ENCODE measurements around the gene PARVG.
"Not testable (repeated sequence)": the region's sequence is repeated elsewhere in the genome, so short reads cannot be mapped to it uniquely, and the experiment has no call there.

Gene PARVG

DNA sequence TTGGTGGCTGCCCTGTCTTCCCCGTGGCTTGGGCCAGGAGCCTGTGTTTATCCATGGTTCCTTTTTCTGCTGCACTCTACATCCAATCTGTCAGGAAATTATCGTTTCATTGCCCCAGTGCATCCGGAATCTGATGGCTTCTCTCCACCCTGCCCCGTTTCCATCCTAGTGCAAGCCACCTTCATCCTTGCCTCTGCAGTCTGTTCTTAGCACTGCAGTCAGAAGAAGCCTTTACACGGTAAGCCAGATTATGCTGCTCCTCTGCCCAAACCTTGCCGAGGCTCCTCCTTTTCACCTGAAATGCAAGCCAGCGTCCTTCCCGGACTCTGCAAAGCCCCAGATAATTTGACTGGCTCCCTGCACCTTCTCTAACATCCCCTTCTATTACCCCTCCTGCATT, 45.1 kb downstream of the PARVG start:
- TF ChIP-seq, protein P1, sequence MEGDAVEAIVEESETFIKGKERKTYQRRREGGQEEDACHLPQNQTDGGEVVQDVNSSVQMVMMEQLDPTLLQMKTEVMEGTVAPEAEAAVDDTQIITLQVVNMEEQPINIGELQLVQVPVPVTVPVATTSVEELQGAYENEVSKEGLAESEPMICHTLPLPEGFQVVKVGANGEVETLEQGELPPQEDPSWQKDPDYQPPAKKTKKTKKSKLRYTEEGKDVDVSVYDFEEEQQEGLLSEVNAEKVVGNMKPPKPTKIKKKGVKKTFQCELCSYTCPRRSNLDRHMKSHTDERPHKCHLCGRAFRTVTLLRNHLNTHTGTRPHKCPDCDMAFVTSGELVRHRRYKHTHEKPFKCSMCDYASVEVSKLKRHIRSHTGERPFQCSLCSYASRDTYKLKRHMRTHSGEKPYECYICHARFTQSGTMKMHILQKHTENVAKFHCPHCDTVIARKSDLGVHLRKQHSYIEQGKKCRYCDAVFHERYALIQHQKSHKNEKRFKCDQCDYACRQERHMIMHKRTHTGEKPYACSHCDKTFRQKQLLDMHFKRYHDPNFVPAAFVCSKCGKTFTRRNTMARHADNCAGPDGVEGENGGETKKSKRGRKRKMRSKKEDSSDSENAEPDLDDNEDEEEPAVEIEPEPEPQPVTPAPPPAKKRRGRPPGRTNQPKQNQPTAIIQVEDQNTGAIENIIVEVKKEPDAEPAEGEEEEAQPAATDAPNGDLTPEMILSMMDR (IDR thresholded peaks at IDR 0.05; ENCODE audit: low read depth, low read length) = no peak

GRCh38 chr22:44229331-44229730, 48.6 kb downstream of the PARVG start:
- TF ChIP-seq, protein P1 (IDR thresholded peaks at IDR 0.05; ENCODE audit: low read depth, low read length) = no peak
- H3K4me3 ChIP-seq (ENCODE audit: low read depth, low read length) = no peak overlapping the region

More for the DNA sequence above, 45.1 kb downstream of the PARVG start:
- H3K4me3 ChIP-seq (ENCODE audit: low read depth, low read length) = no peak overlapping the region

DNA sequence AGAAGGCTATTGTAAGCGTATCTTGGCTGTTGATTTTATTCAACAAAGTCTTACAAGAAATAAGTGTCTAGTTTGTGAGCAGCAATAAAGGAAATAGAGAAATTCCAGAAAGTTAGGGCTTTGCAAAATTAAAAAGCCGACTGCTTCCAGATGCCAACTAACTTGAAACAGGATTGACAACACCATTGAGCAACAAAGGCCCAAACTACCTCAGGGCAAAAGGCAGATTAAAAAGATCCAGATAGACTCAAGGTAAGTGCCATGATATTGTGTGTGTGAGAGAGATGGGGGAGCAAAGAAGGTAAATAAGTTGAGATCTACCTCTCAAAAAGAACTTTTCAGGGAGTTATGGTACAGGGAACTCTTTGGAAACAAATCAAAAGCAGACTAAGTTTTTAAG, 49.1 kb downstream of the PARVG start:
- TF ChIP-seq, protein P1 (IDR thresholded peaks at IDR 0.05; ENCODE audit: low read depth, low read length) = no peak

DNA sequence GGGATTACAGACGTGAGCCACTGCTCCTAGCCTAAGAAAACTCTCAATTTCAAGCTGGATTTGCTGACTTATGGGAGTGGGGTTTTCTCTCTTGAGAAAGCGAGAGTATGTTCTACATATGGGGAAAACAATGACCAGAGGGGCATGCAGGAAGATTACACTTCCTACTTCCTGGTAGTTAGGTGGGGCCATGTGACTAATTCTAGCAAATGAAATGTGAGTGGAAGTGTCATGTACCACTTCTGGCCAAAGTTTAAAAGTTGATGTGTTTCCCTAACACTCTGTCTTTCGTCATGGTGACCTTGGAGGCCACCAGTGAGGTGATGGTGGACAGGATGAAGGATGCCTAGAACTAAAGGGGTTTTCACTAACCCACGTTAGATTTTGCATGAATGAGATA, 50.5 kb downstream of the PARVG start:
- no peak overlapping the region for H3K4me3 ChIP-seq (ENCODE audit: low read depth, low read length)
- TF ChIP-seq, protein P1 (IDR thresholded peaks at IDR 0.05; ENCODE audit: low read depth, low read length) = no peak

More for the DNA sequence above, 49.1 kb downstream of the PARVG start:
- no peak overlapping the region for H3K4me3 ChIP-seq (ENCODE audit: low read depth, low read length)

DNA sequence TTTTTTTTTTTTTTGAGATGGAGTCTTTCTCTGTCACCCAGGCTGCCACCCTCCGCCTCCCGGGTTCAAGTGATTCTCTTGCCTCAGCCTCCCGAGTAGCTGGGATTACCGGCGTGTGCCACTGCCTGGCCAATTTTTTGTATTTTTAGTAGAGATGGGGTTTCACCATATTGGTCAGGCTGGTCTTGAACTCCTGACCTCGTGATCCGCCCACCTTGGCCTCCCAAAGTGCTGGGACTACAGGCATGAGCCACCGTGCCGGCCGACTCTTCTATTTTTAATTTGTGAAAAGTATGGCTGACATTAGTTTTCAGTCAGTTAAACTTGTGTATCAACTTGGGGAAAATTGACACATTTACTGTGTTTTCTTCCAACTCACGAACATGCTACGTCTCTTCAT, 53.6 kb downstream of the PARVG start:
- not testable (repeated sequence) for H3K4me3 ChIP-seq (ENCODE audit: low read depth, low read length)

DNA sequence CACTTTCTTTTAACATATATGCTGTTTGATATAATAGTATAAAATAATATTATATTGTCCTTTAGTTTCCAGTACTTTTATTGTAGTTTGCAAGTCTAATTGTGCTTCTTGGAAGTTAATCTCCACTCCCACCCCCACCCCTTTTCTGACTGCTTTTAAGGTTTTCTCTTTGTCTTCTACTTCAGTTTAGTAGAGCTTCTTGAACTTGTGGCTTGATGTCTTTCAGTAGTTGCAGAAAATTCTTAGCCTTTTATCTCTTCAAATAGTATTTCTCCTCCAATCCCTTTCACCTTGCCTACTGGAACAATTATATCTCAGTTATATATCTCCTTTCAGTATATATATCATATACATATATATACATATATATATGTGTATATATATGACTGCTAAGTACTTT, 56.6 kb downstream of the PARVG start:
- TF ChIP-seq, protein P1 (IDR thresholded peaks at IDR 0.05; ENCODE audit: low read depth, low read length) = no peak
- H3K4me3 ChIP-seq (ENCODE audit: low read depth, low read length) = no peak overlapping the region

GRCh38 chr22:44241121-44241520, 60.4 kb downstream of the PARVG start:
- H3K4me3 ChIP-seq (ENCODE audit: low read depth, low read length) = not testable (repeated sequence)

DNA sequence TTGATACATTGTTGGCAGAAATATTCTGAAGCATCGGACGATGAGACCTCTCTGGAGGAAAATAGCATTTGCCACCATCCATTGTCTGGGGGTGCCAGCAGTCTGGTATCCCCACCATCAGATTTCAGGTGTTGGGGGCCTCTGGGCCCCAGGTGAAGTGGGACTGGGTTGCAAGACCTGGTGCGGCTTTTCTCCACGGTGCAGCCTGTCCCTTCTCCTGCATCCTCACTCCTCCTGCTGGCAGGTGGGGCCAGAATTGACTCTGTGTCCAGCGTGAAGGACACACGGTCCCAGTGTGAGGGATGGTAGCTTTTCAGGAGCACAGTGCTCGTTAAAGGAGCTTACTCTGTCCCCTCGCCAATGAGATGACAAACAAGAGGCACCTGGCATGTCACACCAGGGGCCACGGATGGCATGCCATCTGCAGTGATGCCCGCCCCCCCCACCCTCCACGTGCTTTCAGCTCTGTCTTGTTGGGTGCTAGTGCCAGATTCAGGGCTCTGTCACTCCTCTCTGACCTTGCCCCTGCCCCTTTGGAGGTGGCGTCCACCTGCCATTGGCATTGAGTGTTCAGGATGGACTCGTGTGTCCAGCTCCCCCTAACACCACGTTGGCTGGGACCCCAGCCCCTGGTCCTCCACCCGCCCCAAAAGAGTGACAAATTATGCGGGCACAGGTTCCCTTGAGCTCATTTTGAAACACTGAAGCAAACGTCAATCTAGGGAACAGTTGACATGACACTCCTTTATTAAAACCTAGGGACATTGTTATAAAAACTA, 62.4 kb downstream of the PARVG start:
- H3K4me3 ChIP-seq (ENCODE audit: low read depth, low read length) = no peak overlapping the region
- TF ChIP-seq, protein P1 (IDR thresholded peaks at IDR 0.05; ENCODE audit: low read depth, low read length) = no peak
